Sigmoid colon (tissue), 7 donors: ENCODE measurements around the gene CCDC150. TPM values are rescaled to one million over a fixed set of nuclear protein-coding genes. Genes with fewer than 3 reads are reported as not detected.
A peak's percentile ranks its signal among the peaks of the same experiment; 100 is the strongest.

ENCODE experiments used
- DNase-seq: peaks from one replicate; pipeline ENCODE4 v3.0.0-alpha.2; 2019
- H3K27ac ChIP-seq, 4 donors: fragments of 200-600 bp; sonication (generic); one replicate each; pipeline ENCODE4 v1.5.1; 2016 to 2019; ENCODE audit warnings: mild to moderate bottlenecking in 1 of 4
- H3K27me3 ChIP-seq, 3 donors: fragments of 200-600 bp; sonication (generic); one replicate each; pipeline ENCODE4 v1.5.1; 2019; ENCODE audit warnings: mild to moderate bottlenecking in 1 of 3
- H3K36me3 ChIP-seq, 4 donors: fragments of 200-600 bp; sonication (generic); one replicate each; pipeline ENCODE4 v1.5.1; 2016 to 2019
- H3K4me1 ChIP-seq, 4 donors: fragments of 200-600 bp; sonication (generic); one replicate each; pipeline ENCODE4 v1.5.1; 2017 to 2019
- H3K4me3 ChIP-seq, 4 donors: fragments of 200-600 bp; sonication (generic); one replicate each; pipeline ENCODE4 v1.5.1; 2017 to 2019; ENCODE audit warnings: mild to moderate bottlenecking in 2 of 4, moderate library complexity in 1 of 4
- H3K9me3 ChIP-seq, 4 donors: fragments of 200-600 bp in 3 of 4; sonication (generic) in 3 of 4; one replicate each; pipeline versions ENCODE4 v1.5.1 to v1.6.1; 2013 to 2019
- CTCF ChIP-seq, 4 experiments: fragments of 450-650 bp in 3 of 4; fragments of 200-600 bp in 1 of 4; IDR thresholded peaks; one replicate each; pipeline ENCODE4 v1.5.1; 2016 to 2019; ENCODE audit warnings: antibody characterized with exemption in 4 of 4, mild to moderate bottlenecking in 3 of 4, moderate library complexity in 2 of 4
- EP300 ChIP-seq, 4 donors: sonication (generic); formaldehyde crosslinking; IDR thresholded peaks; one replicate each; pipeline ENCODE4 v1.6.1; 2017; ENCODE audit warnings: antibody characterized with exemption in 4 of 4
- POLR2A ChIP-seq, 2 donors: fragments of 450-650 bp; IDR thresholded peaks; one replicate each; pipeline ENCODE4 v1.6.1; 2016; ENCODE audit warnings: antibody characterized with exemption in 2 of 2, mild to moderate bottlenecking in 2 of 2, moderate library complexity in 2 of 2
- POLR2AphosphoS5 ChIP-seq, 4 donors: sonication (generic); formaldehyde crosslinking; IDR thresholded peaks; one replicate each; pipeline ENCODE4 v1.6.1; 2017; ENCODE audit warnings: antibody characterized with exemption in 4 of 4
- whole genome bisulfite sequencing, 2 donors: extraction: QIAGEN DNeasy Blood & Tissue Kit; methylation state at CpG; one replicate each; pipeline ENCODE4 v1.1.7; 2013; 5-methylcytosine and 5-hydroxymethylcytosine counted together
- intact Hi-C: fragments of 100-400 bp; cut with DNase I; formaldehyde crosslinking; loops from one replicate; pipeline ENCODE4 v1.15.1; 2023
- polyA plus RNA-seq, 3 donors: library from polyadenylated mRNA; stranded (reverse); fragments of 200-250 nt; gene quantifications; one replicate each; pipeline ENCODE4 v1.2.3, GENCODE V29; 2013
- total RNA-seq, 4 donors: library from RNA; depleted of rRNA; stranded (reverse); fragments of >200 nt; gene quantifications; one replicate each; pipeline ENCODE4 v1.1.0, GENCODE V29; 2016
- donor health status: healthy with polysubstance abuse.
- donor health status: Bipolar disorder and iron deficiency.
- donor health status: healthy.

The CCDC150 gene
- total and polyA plus RNA-seq, 7 donors: 1.3 to 2.1 (median 1.7) TPM; not detected in 3

GRCh38 chr2:196598412-196598811, 41.1 kb upstream of the CCDC150 start:
- no peak for TF ChIP-seq POLR2A (IDR thresholded peaks at IDR 0.05)
- TF ChIP-seq EP300 (IDR thresholded peaks at IDR 0.05): no peak
- TF ChIP-seq POLR2AphosphoS5 (IDR thresholded peaks at IDR 0.05): no peak
- no peak for TF ChIP-seq CTCF (IDR thresholded peaks at IDR 0.05)
- no peaks in the 10 kb centered on the region for H3K9me3 ChIP-seq
- H3K36me3 ChIP-seq: no peaks in the 10 kb centered on the region
- intact Hi-C loops: no loop called here
- no peak overlapping the region for H3K27ac ChIP-seq
- peaks cover 0 to 13% (median 3%) of the 10 kb centered on the region in 3 donors for H3K27me3 ChIP-seq
- H3K4me1 ChIP-seq: peaks cover 0 to 4% (median 4%) of the 10 kb centered on the region in 4 donors
- no peak for DNase-seq
- WGBS, 2 donors: 56 to 81% methylated on average over 5 of the region's 5 CpGs
- no peak overlapping the region for H3K4me3 ChIP-seq

DNA sequence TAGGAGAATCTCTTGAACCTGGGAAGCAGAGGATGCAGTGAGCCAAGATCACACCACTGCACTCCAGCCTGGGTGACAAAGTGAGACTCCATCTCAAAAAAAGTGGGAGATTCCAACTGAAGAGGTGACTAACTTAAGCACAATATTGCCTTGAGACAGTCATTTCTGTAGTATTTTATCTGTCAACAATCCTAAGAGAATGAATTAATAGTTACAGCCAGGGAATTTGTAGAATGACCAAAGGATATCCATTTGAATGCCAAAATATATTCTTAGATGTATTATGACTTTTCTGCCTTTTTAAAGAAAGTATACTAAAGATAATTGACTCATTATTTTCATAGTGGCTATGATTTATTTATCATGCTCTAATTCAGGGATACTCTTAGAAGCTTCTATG, 40.7 kb upstream of the CCDC150 start:
- Histone ChIP-seq H3K4me3 (no peak overlapping the region), H3K27me3 (peaks cover 0 to 8% (median 0%) of the 10 kb centered on the region in 3 donors), H3K36me3 (no peaks in the 10 kb centered on the region), H3K27ac (no peak overlapping the region), H3K4me1 (peaks cover 0 to under 1% (median 0%) of the 10 kb centered on the region in 4 donors), H3K9me3 (no peaks in the 10 kb centered on the region)
- no peak for TF ChIP-seq POLR2A (IDR thresholded peaks at IDR 0.05)
- no peak for TF ChIP-seq POLR2AphosphoS5 (IDR thresholded peaks at IDR 0.05)
- TF ChIP-seq EP300 (IDR thresholded peaks at IDR 0.05): no peak
- no peak for TF ChIP-seq CTCF (IDR thresholded peaks at IDR 0.05)
- intact Hi-C loops: no loop called here
- DNase-seq: no peak

- no peaks in the 10 kb centered on the region for H3K4me1 ChIP-seq
- no peak for TF ChIP-seq EP300 (IDR thresholded peaks at IDR 0.05)
- no peak for TF ChIP-seq CTCF (IDR thresholded peaks at IDR 0.05)
- no peak for TF ChIP-seq POLR2AphosphoS5 (IDR thresholded peaks at IDR 0.05)
- TF ChIP-seq POLR2A (IDR thresholded peaks at IDR 0.05): no peak
- H3K9me3 ChIP-seq: no peaks in the 10 kb centered on the region
- intact Hi-C loops: no loop called here
- H3K36me3 ChIP-seq: no peaks in the 10 kb centered on the region
- peak; percentile 66 for DNase-seq
- no peak overlapping the region for H3K4me3 ChIP-seq
- H3K27me3 ChIP-seq: no peaks in the 10 kb centered on the region
- no peak overlapping the region for H3K27ac ChIP-seq
- WGBS, 2 donors: 65 to 73% methylated on average over 13 of the region's 13 CpGs
Observed at GRCh38 chr2:196601430-196602306, 37.8 kb upstream of the CCDC150 start.

- intact Hi-C loops: no loop called here
- WGBS, 2 donors: 72 to 83% methylated on average over 2 of the region's 2 CpGs
Observed at GRCh38 chr2:196604196-196604595, 35.3 kb upstream of the CCDC150 start.

DNA sequence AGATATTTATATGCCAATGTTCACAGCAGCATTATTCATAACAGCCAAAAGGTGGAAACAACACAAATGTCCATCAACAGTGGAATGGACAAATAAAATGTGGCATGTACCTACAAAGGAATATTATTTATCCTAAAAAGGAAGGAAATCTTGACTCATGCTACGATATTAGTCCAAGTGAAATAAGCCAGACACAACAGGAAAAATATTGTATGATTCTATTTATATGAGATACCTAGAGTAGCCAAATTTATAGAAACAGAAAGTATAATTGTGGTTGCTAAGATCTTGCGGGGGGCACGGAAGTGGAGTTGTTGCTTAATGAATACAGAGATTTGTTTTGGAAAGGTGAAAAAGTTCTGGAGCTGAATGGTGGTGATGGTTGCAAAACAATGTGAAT, 33.0 kb upstream of the CCDC150 start:
- no peak overlapping the region for H3K4me3 ChIP-seq

More at GRCh38 chr2:196604196-196604595, 35.3 kb upstream of the CCDC150 start:
- Histone ChIP-seq H3K4me3 (no peak overlapping the region), H3K36me3 (no peaks in the 10 kb centered on the region), H3K4me1 (no peaks in the 10 kb centered on the region), H3K27ac (no peak overlapping the region), H3K9me3 (no peaks in the 10 kb centered on the region), H3K27me3 (no peaks in the 10 kb centered on the region)
- TF ChIP-seq POLR2A (IDR thresholded peaks at IDR 0.05) (no peak), POLR2AphosphoS5 (IDR thresholded peaks at IDR 0.05) (no peak)
- DNase-seq: no peak

More for the DNA sequence above, 33.0 kb upstream of the CCDC150 start:
- Histone ChIP-seq H3K27me3 (no peaks in the 10 kb centered on the region), H3K4me1 (no peaks in the 10 kb centered on the region), H3K36me3 (no peaks in the 10 kb centered on the region), H3K27ac (no peak overlapping the region), H3K9me3 (no peaks in the 10 kb centered on the region)
- 77 to 86% methylated on average over 3 of the region's 3 CpGs for WGBS, 2 donors
- no peak for DNase-seq
- intact Hi-C loops: no loop called here
- TF ChIP-seq POLR2A (IDR thresholded peaks at IDR 0.05) (no peak), EP300 (IDR thresholded peaks at IDR 0.05) (no peak), POLR2AphosphoS5 (IDR thresholded peaks at IDR 0.05) (no peak), CTCF (IDR thresholded peaks at IDR 0.05) (no peak)
